ENCODE results near the gene MTF1.

MTF1 gene

GRCh38 chr1:37763791-37764413, 95.5 kb downstream of the MTF1 start:
- Histone ChIP-seq H2AFZ (ENCODE audit: low read depth, low read length) (no peak overlapping the region), H3K27ac (ENCODE audit: low read length) (no peak overlapping the region), H3K9ac (ENCODE audit: low read length) (no peak overlapping the region), H3K9me3 (ENCODE audit: insufficient read depth, low read length) (no peaks in the 10 kb centered on the region), H3K4me1 (ENCODE audit: low read length) (peaks cover 6% of the 10 kb centered on the region), H3K27me3 (ENCODE audit: low read depth, low read length) (peaks cover 16% of the 10 kb centered on the region), H3K4me2 (ENCODE audit: low read length) (no peak overlapping the region), H3K79me2 (ENCODE audit: low read length) (no peaks in the 10 kb centered on the region), H3K36me3 (replicated peaks; ENCODE audit: low read depth, low read length) (no peaks in the 10 kb centered on the region), H4K20me1 (ENCODE audit: insufficient read depth, low read length) (no peaks in the 10 kb centered on the region), H3K4me3 (ENCODE audit: low read length) (no peak overlapping the region)
- TF ChIP-seq CTCF (IDR thresholded peaks at IDR 0.05; ENCODE audit: low read depth, low read length) (no peak), EZH2phosphoT487 (IDR thresholded peaks at IDR 0.05; ENCODE audit: low read depth) (no peak)

- no peak overlapping the region for H3K27ac ChIP-seq (ENCODE audit: low read length)
- peaks cover 6% of the 10 kb centered on the region for H3K4me1 ChIP-seq (ENCODE audit: low read length)
- H3K36me3 ChIP-seq (replicated peaks; ENCODE audit: low read depth, low read length) = no peaks in the 10 kb centered on the region
- no peaks in the 10 kb centered on the region for H3K79me2 ChIP-seq (ENCODE audit: low read length)
- no peak overlapping the region for H3K4me2 ChIP-seq (ENCODE audit: low read length)
- no peaks in the 10 kb centered on the region for H4K20me1 ChIP-seq (ENCODE audit: insufficient read depth, low read length)
- TF ChIP-seq EZH2phosphoT487 (IDR thresholded peaks at IDR 0.05; ENCODE audit: low read depth) (no peak), CTCF (IDR thresholded peaks at IDR 0.05; ENCODE audit: low read depth, low read length) (no peak)
- peaks cover 11% of the 10 kb centered on the region for H3K27me3 ChIP-seq (ENCODE audit: low read depth, low read length)
- H3K9me3 ChIP-seq (ENCODE audit: insufficient read depth, low read length) = no peaks in the 10 kb centered on the region
- no peak overlapping the region for H2AFZ ChIP-seq (ENCODE audit: low read depth, low read length)
- H3K4me3 ChIP-seq (ENCODE audit: low read length) = no peak overlapping the region
- no peak overlapping the region for H3K9ac ChIP-seq (ENCODE audit: low read length)
Measured at GRCh38 chr1:37762516-37762915, 96.9 kb downstream of the MTF1 start.

GRCh38 chr1:37761416-37762095, 97.8 kb downstream of the MTF1 start:
- no peak overlapping the region for H2AFZ ChIP-seq (ENCODE audit: low read depth, low read length)
- H3K9me3 ChIP-seq (ENCODE audit: insufficient read depth, low read length) = no peaks in the 10 kb centered on the region
- TF ChIP-seq CTCF (IDR thresholded peaks at IDR 0.05; ENCODE audit: low read depth, low read length) (no peak), EZH2phosphoT487 (IDR thresholded peaks at IDR 0.05; ENCODE audit: low read depth) (no peak)
- H3K9ac ChIP-seq (ENCODE audit: low read length) = no peak overlapping the region
- no peak overlapping the region for H3K27ac ChIP-seq (ENCODE audit: low read length)
- H3K4me2 ChIP-seq (ENCODE audit: low read length) = no peak overlapping the region
- H3K36me3 ChIP-seq (replicated peaks; ENCODE audit: low read depth, low read length) = no peaks in the 10 kb centered on the region
- no peaks in the 10 kb centered on the region for H3K79me2 ChIP-seq (ENCODE audit: low read length)
- H3K4me1 ChIP-seq (ENCODE audit: low read length) = peaks cover 2% of the 10 kb centered on the region
- no peaks in the 10 kb centered on the region for H4K20me1 ChIP-seq (ENCODE audit: insufficient read depth, low read length)
- H3K27me3 ChIP-seq (ENCODE audit: low read depth, low read length) = peaks cover 2% of the 10 kb centered on the region; the same call in 1 of the 2 replicates
- no peak overlapping the region for H3K4me3 ChIP-seq (ENCODE audit: low read length)
